HepG2 (cell line): ENCODE results near the gene MAT2A. TPM values are rescaled to one million over a fixed set of nuclear protein-coding genes. Genes with fewer than 3 reads are reported as not detected.

Experiments used
- ATAC-seq: fragments of 200-7000 bp; cut with Tn5 transposase; 3 replicates; pipeline ENCODE4 v1.9.1; 2020; ENCODE audit warnings: mild to moderate bottlenecking, moderate library complexity
- BruUV-seq: library from RNA; stranded (reverse); fragments of 400-500 nt; replicated peaks from 2 replicates; lab custom pipeline; 2021; lab: Mats Ljungman, UMichigan
- CTCF ChIA-PET: fragments of 300-600 bp; formaldehyde crosslinking; extraction: SDS; loops from one replicate; lab custom pipeline; 2021; ENCODE audit warnings: low total read pairs, inconsistent platforms, low intra/inter-chr PET ratio; lab: Yijun Ruan, JAX
- POLR2A ChIA-PET: fragments of 350-600 bp; sonication (Branson Sonifier 250); formaldehyde crosslinking; loops from one replicate; lab custom pipeline; 2020; ENCODE audit warnings: antibody characterized with exemption, inconsistent platforms; lab: Yijun Ruan, JAX
- DNase-seq: peaks from one replicate; pipeline ENCODE4 v3.0.0-alpha.2; 2015; ENCODE audit warnings: low spot score
- FAIRE-seq: peaks from 3 replicates; lab custom pipeline; 2011; peaks lifted over from hg19 to GRCh38; lab: Jason Lieb, UNC
- H2AFZ ChIP-seq: one replicate; pipeline ENCODE4 v1.6.1; 2011; ENCODE audit warnings: low read length, inconsistent platforms
- H3K27ac ChIP-seq: fragments of 300-600 bp; 3 replicates; pipeline ENCODE4 v1.8.0; 2011; ENCODE audit warnings: mixed run types, mild to moderate bottlenecking, mixed read lengths, low read length, inconsistent platforms; ENCODE audit not compliant: insufficient read depth; ENCODE audit errors: extremely low read length
- H3K27me3 ChIP-seq, 2 experiments: fragments of 200-600 bp in 1 of 2; 2 replicates in 1 of 2; 3 replicates in 1 of 2; pipeline versions ENCODE4 v1.6.0 to v1.8.0; 2011; ENCODE audit warnings: low read length in 2 of 2, mild to moderate bottlenecking in 2 of 2, moderate library complexity in 2 of 2, inconsistent platforms in 1 of 2; ENCODE audit not compliant: insufficient read depth in 2 of 2, control insufficient read depth in 1 of 2
- H3K36me3 ChIP-seq, 2 experiments: fragments of 200-600 bp in 1 of 2; replicated peaks in 1 of 2; 2 replicates in 1 of 2; 3 replicates in 1 of 2; pipeline versions ENCODE4 v1.5.1 to v1.8.0; 2011; ENCODE audit warnings: low read length in 2 of 2, inconsistent platforms in 1 of 2; ENCODE audit not compliant: insufficient read depth in 2 of 2, control insufficient read depth in 1 of 2
- H3K4me1 ChIP-seq: 2 replicates; pipeline ENCODE4 v1.5.1; 2012; ENCODE audit warnings: low read length, inconsistent platforms; ENCODE audit not compliant: insufficient read depth
- H3K4me2 ChIP-seq: 2 replicates; pipeline ENCODE4 v1.6.0; 2011; ENCODE audit warnings: low read depth, low read length, inconsistent platforms
- H3K4me3 ChIP-seq, 3 experiments: fragments of 200-600 bp in 1 of 3; sonication (generic), shearing (Covaris generic) in 1 of 3; replicated peaks in 1 of 3; 2 replicates each; pipeline ENCODE4 v1.5.1; 2011 to 2016; ENCODE audit warnings: low read length in 3 of 3, inconsistent platforms in 2 of 3, low read depth in 2 of 3, mild to moderate bottlenecking in 2 of 3, control low read depth in 1 of 3, mixed read lengths in 1 of 3; ENCODE audit not compliant: insufficient read depth in 1 of 3
- H3K79me2 ChIP-seq: one replicate; pipeline ENCODE4 v1.6.1; 2011; ENCODE audit warnings: low read length, inconsistent platforms; ENCODE audit not compliant: insufficient read depth
- H3K9ac ChIP-seq: 2 replicates; pipeline ENCODE4 v1.6.0; 2011; ENCODE audit warnings: mild to moderate bottlenecking, low read depth, low read length, inconsistent platforms; ENCODE audit not compliant: insufficient read depth
- H3K9me3 ChIP-seq: 2 replicates; pipeline ENCODE4 v1.5.1; 2012; ENCODE audit warnings: mild to moderate bottlenecking, low read length
- H4K20me1 ChIP-seq: 2 replicates; pipeline ENCODE4 v1.6.0; 2011; ENCODE audit warnings: inconsistent platforms, mild to moderate bottlenecking, low read length, moderate library complexity; ENCODE audit not compliant: insufficient read depth
- CENPT ChIP-seq: sonication (generic); formaldehyde crosslinking; IDR thresholded peaks from 2 replicates; pipeline ENCODE4 v1.8.0; 2022; ENCODE audit warnings: low read depth, mild to moderate bottlenecking, moderate library complexity, missing genetic modification reagents
- DDIT3 ChIP-seq: sonication (generic); formaldehyde crosslinking; IDR thresholded peaks from 2 replicates; pipeline ENCODE4 v1.4.0; 2020; ENCODE audit warnings: mild to moderate bottlenecking, missing genetic modification reagents
- FUBP1 ChIP-seq: sonication (generic); formaldehyde crosslinking; IDR thresholded peaks from 2 replicates; pipeline ENCODE4 v1.5.1; 2020; ENCODE audit warnings: missing genetic modification reagents, mild to moderate bottlenecking, borderline replicate concordance
- HMG20A ChIP-seq: IDR thresholded peaks from 2 replicates; pipeline ENCODE4 v1.6.1; 2016; ENCODE audit warnings: borderline replicate concordance
- POLR2AphosphoS2 ChIP-seq: IDR thresholded peaks from 2 replicates; pipeline ENCODE4 v1.6.1; 2011; ENCODE audit warnings: low read depth, low read length, improper control_type of control experiment
- POLR2AphosphoS5 ChIP-seq: IDR thresholded peaks from 2 replicates; pipeline ENCODE4 v1.6.1; 2012; ENCODE audit warnings: low read depth, low read length
- THAP11 ChIP-seq: IDR thresholded peaks from 2 replicates; pipeline ENCODE4 v1.6.1; 2016; ENCODE audit warnings: missing biosample characterization, missing genetic modification reagents
- THYN1 ChIP-seq: sonication (generic); formaldehyde crosslinking; IDR thresholded peaks from 2 replicates; pipeline ENCODE4 v1.8.1; 2023; ENCODE audit warnings: low read depth, mild to moderate bottlenecking, moderate library complexity, missing genetic modification reagents, borderline replicate concordance
- ZNF280D ChIP-seq: sonication (generic); formaldehyde crosslinking; IDR thresholded peaks from 2 replicates; pipeline ENCODE4 v1.5.1; 2020; ENCODE audit warnings: mild to moderate bottlenecking, missing genetic modification reagents
- ZNF460 ChIP-seq: sonication (generic); formaldehyde crosslinking; IDR thresholded peaks from 2 replicates; pipeline ENCODE4 v1.5.1; 2020; ENCODE audit warnings: missing genetic modification reagents, mild to moderate bottlenecking, borderline replicate concordance
- ZNF496 ChIP-seq: sonication (generic); formaldehyde crosslinking; IDR thresholded peaks from 2 replicates; pipeline ENCODE4 v1.8.1; 2023; ENCODE audit warnings: mild to moderate bottlenecking, moderate library complexity, missing genetic modification reagents; ENCODE audit not compliant: insufficient replicate concordance
- WGBS: methylation state at CpG from one replicate; pipeline ENCODE4 v1.1.6; 2017; ENCODE audit warnings: low lambda C conversion rate; 5-methylcytosine and 5-hydroxymethylcytosine counted together
- in situ Hi-C: cut with HindIII; loops from 2 replicates; pipeline ENCODE4 v1.10.0; 2017; ENCODE audit warnings: low pct_unique_long_range_greater_than_20kb; ENCODE audit not compliant: extremely low pct_ligation_motif_present
- intact Hi-C: fragments of 100-400 bp; cut with micrococcal nuclease; formaldehyde crosslinking; loops from one replicate; pipeline ENCODE4 v1.10.0; 2022; ENCODE audit not compliant: unreplicated experiment
- polyA plus RNA-seq, 8 experiments: library from polyadenylated mRNA; depleted of rRNA in 3 of 8; stranded (reverse) in 7 of 8; unstranded in 1 of 8; fragments of >200 nt; fragmentation: Illumina TruSeq in 4 of 8; extraction: Trizol in 4 of 8; gene quantifications; 2 replicates each; pipeline versions ENCODE4 v1.2.1 to v1.2.3, GENCODE V29; 2011 to 2016; ENCODE audit warnings: low read depth in 4 of 8, missing spikeins in 1 of 8, mixed read lengths in 1 of 8; ENCODE audit not compliant: insufficient read depth in 1 of 8
- total RNA-seq, 5 experiments: library from RNA; depleted of rRNA; stranded (reverse); fragments of >200 nt; fragmentation: Illumina TruSeq; extraction: Trizol; gene quantifications; 2 replicates each; pipeline ENCODE4 v1.2.3, GENCODE V29; 2016; ENCODE audit warnings: low read depth in 1 of 5

Gene MAT2A
- total and polyA plus RNA-seq, 2 of the 13 experiments (the other 11 are each of a cell fraction or from before 2014, with no cell fraction given): 155 to 331 TPM

GRCh38 chr2:85547089-85547858 is 8.3 kb downstream of the MAT2A start (continued):
- no peak for TF ChIP-seq THYN1 (CRISPR knock-in tag)
- TF ChIP-seq, all 625 proteins: peak for 12

- H3K79me2 ChIP-seq: no peaks in the 10 kb centered on the region
- ChIA-PET POLR2A (interaction anchor here (0.9 to 20.8 kb wide), 7 partner anchors 6 to 127 kb away, joined by 4 to 645 read pairs (median 43); partner anchors contain the start of genes C2orf68, GGCX, MAT2A and RNF181), CTCF (no interaction called here)
- peaks cover 27 to 59% of the 10 kb centered on the region in 2 experiments for H3K36me3 ChIP-seq
- H3K4me1 ChIP-seq: peaks cover 5% of the 10 kb centered on the region
- H3K9ac ChIP-seq: no peak overlapping the region
- ATAC-seq: peak; percentile 6
- no peak overlapping the region for H3K4me2 ChIP-seq
- H3K27me3 ChIP-seq: no peaks in the 10 kb centered on the region
- WGBS: 90% methylated on average over 6 of the region's 6 CpGs
- H3K9me3 ChIP-seq: no peaks in the 10 kb centered on the region
- no peak for FAIRE-seq
- H3K4me3 ChIP-seq: no peak overlapping the region
- H3K27ac ChIP-seq: no peak overlapping the region
- H4K20me1 ChIP-seq: peaks cover 15% of the 10 kb centered on the region
- in situ Hi-C loops: no loop called here
- intact Hi-C loops: no loop called here
- DNase-seq: no peak
- no TSS peak for BruUV-seq
- H2AFZ ChIP-seq: no peak overlapping the region
- TF ChIP-seq HMG20A (CRISPR knock-in tag) (no peak), CENPT (no peak), ZNF280D (CRISPR knock-in tag) (0 out of 2 replicates have a peak, but pooled peaks have one; percentile 26), ZNF460 (CRISPR knock-in tag) (peak; percentile 35; the same call in 1 of the 2 replicates), FUBP1 (CRISPR knock-in tag) (no peak), ZNF496 (CRISPR knock-in tag) (no peak), POLR2AphosphoS5 (peak; percentile 0; the same call in 1 of the 2 replicates), DDIT3 (CRISPR knock-in tag) (no peak), POLR2AphosphoS2 (peak; percentile 84; the same call in 1 of the 2 replicates), THAP11 (CRISPR knock-in tag) (peak; percentile 8; the same call in 1 of the 2 replicates)
Observed at GRCh38 chr2:85547859-85548607, 9.1 kb downstream of the MAT2A start.
